Measurements from ENCODE around the gene IGFN1. TPM values are rescaled to one million over a fixed set of nuclear protein-coding genes. Genes with fewer than 3 reads are reported as not detected.

Gene IGFN1
- total and polyA plus RNA-seq, 9 of the 15 experiments (the other 6 are each of a cell fraction or from before 2014, with no cell fraction given): 0.04 TPM; not detected in 8

GRCh38 chr1:201154389-201155165 lies 36.0 kb upstream of the IGFN1 start, which contains the start of gene TMEM9 (continued):
- TF ChIP-seq, protein P1, sequence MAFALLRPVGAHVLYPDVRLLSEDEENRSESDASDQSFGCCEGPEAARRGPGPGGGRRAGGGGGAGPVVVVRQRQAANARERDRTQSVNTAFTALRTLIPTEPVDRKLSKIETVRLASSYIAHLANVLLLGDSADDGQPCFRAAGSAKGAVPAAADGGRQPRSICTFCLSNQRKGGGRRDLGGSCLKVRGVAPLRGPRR (CRISPR knock-in tag; IDR thresholded peaks at IDR 0.05): no peak
- TF ChIP-seq REST (IDR thresholded peaks at IDR 0.05; ENCODE audit: borderline replicate concordance): peak; percentile 99
- TF ChIP-seq REST (CRISPR knock-in tag; IDR thresholded peaks at IDR 0.05; ENCODE audit: low read depth): 0 out of 2 replicates have a peak, but pooled peaks have one; percentile 19
- peak; percentile 43 for TF ChIP-seq SOX6 (IDR thresholded peaks at IDR 0.05)
- TF ChIP-seq CHD2 (IDR thresholded peaks at IDR 0.05; ENCODE audit: low read depth, low read length): peak; percentile 65
- no peak for TF ChIP-seq ZNF444 (CRISPR knock-in tag; IDR thresholded peaks at IDR 0.05)
- TF ChIP-seq RERE (CRISPR knock-in tag; IDR thresholded peaks at IDR 0.05; ENCODE audit: borderline replicate concordance): no peak
- no peak for TF ChIP-seq RBM17 (IDR thresholded peaks at IDR 0.05; ENCODE audit: borderline replicate concordance, low read depth, low read length)
- no peak for TF ChIP-seq NCOR1 (IDR thresholded peaks at IDR 0.05)
- no peak for TF ChIP-seq EP300 (IDR thresholded peaks at IDR 0.05; ENCODE audit: low read length)
- TF ChIP-seq, protein P2, sequence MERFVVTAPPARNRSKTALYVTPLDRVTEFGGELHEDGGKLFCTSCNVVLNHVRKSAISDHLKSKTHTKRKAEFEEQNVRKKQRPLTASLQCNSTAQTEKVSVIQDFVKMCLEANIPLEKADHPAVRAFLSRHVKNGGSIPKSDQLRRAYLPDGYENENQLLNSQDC (CRISPR knock-in tag; IDR thresholded peaks at IDR 0.05): no peak
- TF ChIP-seq CHD4 (IDR thresholded peaks at IDR 0.05; ENCODE audit: insufficient read depth, insufficient replicate concordance, low read depth, low read length, poor library complexity, severe bottlenecking): no peak
- no peak for TF ChIP-seq PPARD (CRISPR knock-in tag; IDR thresholded peaks at IDR 0.05)

Data from K562 (cell line).